Fibroblast of mammary gland (primary cell): ENCODE measurements around the gene C1orf53.
A peak's percentile ranks its signal among the peaks of the same experiment; 100 is the strongest.

Experiments used
- DNase-seq: peaks from one replicate; pipeline ENCODE4 v3.0.0-alpha.2; 2010; ENCODE audit warnings: low read depth
- H3K4me3 ChIP-seq: 2 replicates; pipeline ENCODE4 v1.5.1; 2011; ENCODE audit warnings: low read depth, mild to moderate bottlenecking, low read length, moderate library complexity; ENCODE audit not compliant: control insufficient read depth
- TF ChIP-seq, protein P1 (sequence below): conservative IDR thresholded peaks from 2 replicates; pipeline ENCODE4 v1.5.1; 2011; ENCODE audit warnings: low read depth, low read length, inconsistent platforms; ENCODE audit not compliant: control insufficient read depth, insufficient read depth

Gene C1orf53

GRCh38 chr1:197896301-197896700, 6.1 kb upstream of the C1orf53 start:
- H3K4me3 ChIP-seq = no peak overlapping the region
- no peak for DNase-seq
- TF ChIP-seq, protein P1, sequence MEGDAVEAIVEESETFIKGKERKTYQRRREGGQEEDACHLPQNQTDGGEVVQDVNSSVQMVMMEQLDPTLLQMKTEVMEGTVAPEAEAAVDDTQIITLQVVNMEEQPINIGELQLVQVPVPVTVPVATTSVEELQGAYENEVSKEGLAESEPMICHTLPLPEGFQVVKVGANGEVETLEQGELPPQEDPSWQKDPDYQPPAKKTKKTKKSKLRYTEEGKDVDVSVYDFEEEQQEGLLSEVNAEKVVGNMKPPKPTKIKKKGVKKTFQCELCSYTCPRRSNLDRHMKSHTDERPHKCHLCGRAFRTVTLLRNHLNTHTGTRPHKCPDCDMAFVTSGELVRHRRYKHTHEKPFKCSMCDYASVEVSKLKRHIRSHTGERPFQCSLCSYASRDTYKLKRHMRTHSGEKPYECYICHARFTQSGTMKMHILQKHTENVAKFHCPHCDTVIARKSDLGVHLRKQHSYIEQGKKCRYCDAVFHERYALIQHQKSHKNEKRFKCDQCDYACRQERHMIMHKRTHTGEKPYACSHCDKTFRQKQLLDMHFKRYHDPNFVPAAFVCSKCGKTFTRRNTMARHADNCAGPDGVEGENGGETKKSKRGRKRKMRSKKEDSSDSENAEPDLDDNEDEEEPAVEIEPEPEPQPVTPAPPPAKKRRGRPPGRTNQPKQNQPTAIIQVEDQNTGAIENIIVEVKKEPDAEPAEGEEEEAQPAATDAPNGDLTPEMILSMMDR = no peak

DNA sequence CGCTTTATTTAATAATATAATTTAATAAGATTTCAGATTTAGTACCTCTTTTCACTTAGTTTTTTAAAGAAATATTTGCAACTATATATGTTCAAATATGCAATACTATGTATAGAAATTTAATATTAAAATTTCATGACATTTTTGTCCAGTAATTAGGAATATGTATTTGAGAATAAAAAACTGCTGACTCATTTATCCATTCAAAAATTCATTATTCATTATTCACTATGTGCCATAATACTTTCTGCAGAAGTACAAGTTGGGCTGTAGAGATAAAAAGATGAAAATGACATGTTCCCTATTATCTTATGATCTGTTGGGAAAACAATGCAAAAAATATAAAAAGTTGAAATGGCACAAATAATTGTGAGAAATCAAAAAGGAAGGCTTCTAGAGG, 3.4 kb upstream of the C1orf53 start:
- H3K4me3 ChIP-seq = no peak overlapping the region
- TF ChIP-seq, protein P1 = no peak
- no peak for DNase-seq

- H3K4me3 ChIP-seq = peak overlapping the region; percentile 77
- DNase-seq = no peak
- TF ChIP-seq, protein P1 = no peak
These were observed 338 bp upstream of the C1orf53 start for GRCh38 chr1:197902131-197902453.

DNA sequence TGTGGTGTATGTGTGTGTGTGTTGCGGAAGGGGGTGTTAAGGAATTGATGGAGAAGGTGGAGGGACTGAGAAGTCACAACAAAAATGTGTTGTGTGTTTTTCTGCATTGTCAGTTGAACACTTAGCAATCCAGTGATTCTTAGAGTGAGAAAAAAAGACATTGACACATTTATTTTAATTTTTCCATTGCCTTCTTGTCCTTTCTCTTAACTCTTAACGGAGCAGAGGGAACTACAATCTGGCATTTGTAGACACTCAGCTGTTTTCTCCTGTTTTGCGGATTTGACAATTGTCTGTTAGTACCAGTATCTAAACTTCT, 725 bp downstream of the C1orf53 start:
- H3K4me3 ChIP-seq = peak overlapping the region; percentile 77
- DNase-seq = no peak
- TF ChIP-seq, protein P1 = no peak

DNA sequence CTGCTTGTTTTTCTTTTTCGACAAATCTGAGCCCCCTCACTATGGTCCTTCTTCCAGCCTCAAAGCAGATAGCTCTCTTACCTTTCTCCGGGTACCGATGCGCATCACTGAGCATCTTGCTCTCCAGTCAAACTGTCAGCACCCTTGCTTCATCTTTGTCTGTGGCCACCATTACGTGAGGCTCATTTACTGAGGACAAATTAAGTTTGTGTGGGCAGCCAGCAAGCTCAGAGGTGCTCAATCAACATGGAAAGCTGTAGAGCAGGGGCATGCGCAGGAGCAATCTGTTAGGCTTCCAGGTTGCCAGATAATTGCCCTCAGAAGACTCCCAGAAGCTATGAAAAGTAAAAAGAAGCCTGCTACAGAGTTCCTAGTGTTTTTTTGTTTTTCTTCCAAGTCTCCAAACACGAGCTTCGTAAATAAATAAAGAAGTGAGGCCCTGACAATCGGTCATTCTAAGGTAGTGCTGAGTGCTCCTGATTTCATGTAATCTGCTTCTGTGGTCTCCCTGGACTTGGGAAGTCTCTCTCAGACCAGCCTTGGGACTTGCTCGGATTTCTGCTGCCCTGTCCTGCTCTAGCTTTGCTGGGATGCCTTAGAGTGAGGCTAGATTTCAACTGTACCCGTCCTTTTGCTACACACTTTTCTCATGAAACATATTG, 1.8 kb downstream of the C1orf53 start:
- TF ChIP-seq, protein P1 = no peak
- no peak overlapping the region for H3K4me3 ChIP-seq
- DNase-seq = no peak

- no peak for DNase-seq
- TF ChIP-seq, protein P1 = no peak
- H3K4me3 ChIP-seq = no peak overlapping the region
These were observed 3.4 kb downstream of the C1orf53 start for GRCh38 chr1:197905699-197906351.
